Endothelial cell of umbilical vein (primary cell): Measurements from ENCODE around the gene STX8. TPM values are rescaled to one million over a fixed set of nuclear protein-coding genes. Genes with fewer than 3 reads are reported as not detected.
"Not testable (repeated sequence)": the region's sequence is repeated elsewhere in the genome, so short reads cannot be mapped to it uniquely, and the experiment has no call there.

ENCODE experiments used
- BruUV-seq: library from RNA; stranded (reverse); fragments of 400-500 nt; replicated peaks from 2 replicates; lab custom pipeline; 2021; lab: Mats Ljungman, UMichigan
- CTCF ChIA-PET: fragments of 300-600, 350-600 bp; sonication (Branson Sonifier 250); formaldehyde crosslinking; loops from one replicate; lab custom pipeline; 2021; ENCODE audit warnings: antibody characterized with exemption, inconsistent platforms; lab: Charles Lee
- POLR2A ChIA-PET: fragments of 300-600, 350-600 bp; sonication (Branson Sonifier 250); formaldehyde crosslinking; loops from one replicate; lab custom pipeline; 2021; ENCODE audit warnings: antibody characterized with exemption, inconsistent platforms; lab: Charles Lee
- DNase-seq: peaks from one replicate; pipeline ENCODE4 v3.0.0-alpha.2; 2011; ENCODE audit warnings: low read depth, low spot score
- FAIRE-seq: peaks from 2 replicates; lab custom pipeline; 2011; peaks lifted over from hg19 to GRCh38; lab: Jason Lieb, UNC
- H2AFZ ChIP-seq: 2 replicates; pipeline ENCODE4 v1.6.0; 2012; ENCODE audit warnings: low read depth, low read length, control low read depth, inconsistent platforms
- H3K27ac ChIP-seq: 2 replicates; pipeline ENCODE4 v1.5.1; 2011; ENCODE audit warnings: low read depth, mild to moderate bottlenecking, control low read depth, low read length, moderate library complexity; ENCODE audit not compliant: insufficient read depth
- H3K27me3 ChIP-seq, 2 experiments: 2 replicates each; pipeline versions ENCODE4 v1.6.0 to v1.6.1; 2011; ENCODE audit warnings: low read length in 2 of 2, mixed read lengths in 1 of 2; ENCODE audit not compliant: control insufficient read depth in 2 of 2, insufficient read depth in 2 of 2
- H3K36me3 ChIP-seq, 2 experiments: 2 replicates in 1 of 2; 3 replicates in 1 of 2; pipeline ENCODE4 v1.5.1; 2011; ENCODE audit warnings: low read length in 2 of 2, mild to moderate bottlenecking in 1 of 2, moderate library complexity in 1 of 2; ENCODE audit not compliant: control insufficient read depth in 2 of 2, insufficient read depth in 2 of 2; ENCODE audit errors: extremely low read depth in 1 of 2
- H3K4me1 ChIP-seq: 3 replicates; pipeline ENCODE4 v1.5.1; 2011; ENCODE audit warnings: mild to moderate bottlenecking, low read length; ENCODE audit not compliant: control insufficient read depth, insufficient read depth; ENCODE audit errors: extremely low read depth
- H3K4me2 ChIP-seq: 2 replicates; pipeline ENCODE4 v1.6.1; 2011; ENCODE audit warnings: low read length, control low read depth, mixed read lengths; ENCODE audit not compliant: insufficient read depth
- H3K4me3 ChIP-seq, 3 experiments: fragments of 200-600 bp in 1 of 3; sonication (generic), shearing (Covaris generic) in 1 of 3; replicated peaks in 1 of 3; 2 replicates each; pipeline ENCODE4 v1.5.1; 2011 to 2016; ENCODE audit warnings: control low read depth in 3 of 3, low read length in 3 of 3, mild to moderate bottlenecking in 2 of 3, inconsistent platforms in 1 of 3, low read depth in 1 of 3, moderate library complexity in 1 of 3; ENCODE audit not compliant: insufficient read depth in 1 of 3
- H3K79me2 ChIP-seq: 2 replicates; pipeline ENCODE4 v1.6.0; 2012; ENCODE audit warnings: low read length, inconsistent platforms; ENCODE audit not compliant: control insufficient read depth, insufficient read depth
- H3K9ac ChIP-seq: replicated peaks from 2 replicates; pipeline ENCODE3; 2011; ENCODE audit warnings: low read length, control low read depth; ENCODE audit not compliant: insufficient read depth; ENCODE audit errors: extremely low read depth
- H3K9me1 ChIP-seq: replicated peaks from 3 replicates; pipeline ENCODE4 v1.6.0; 2011; ENCODE audit warnings: mild to moderate bottlenecking, low read length; ENCODE audit not compliant: control insufficient read depth, insufficient read depth; ENCODE audit errors: extremely low read depth
- H3K9me3 ChIP-seq: replicated peaks from 2 replicates; pipeline ENCODE4 v1.5.1; 2012; ENCODE audit warnings: low read length, inconsistent platforms; ENCODE audit not compliant: control insufficient read depth, insufficient read depth
- H4K20me1 ChIP-seq: replicated peaks from 2 replicates; pipeline ENCODE3; 2011; ENCODE audit warnings: mild to moderate bottlenecking, low read length; ENCODE audit not compliant: control insufficient read depth, insufficient read depth; ENCODE audit errors: extremely low read depth
- EZH2 ChIP-seq: IDR thresholded peaks from 2 replicates; pipeline ENCODE4 v1.6.1; 2012; ENCODE audit warnings: borderline replicate concordance, low read depth, mild to moderate bottlenecking, moderate library complexity, low read length, inconsistent platforms; ENCODE audit not compliant: severe bottlenecking
- FOS ChIP-seq: IDR thresholded peaks from 2 replicates; pipeline ENCODE4 v1.6.1; 2011; ENCODE audit warnings: mild to moderate bottlenecking, low read length, moderate library complexity, borderline replicate concordance; ENCODE audit not compliant: insufficient read depth
- GATA2 ChIP-seq: IDR thresholded peaks from 2 replicates; pipeline ENCODE4 v1.7.0; 2011; ENCODE audit warnings: low read depth, mild to moderate bottlenecking, moderate library complexity, mixed read lengths, low read length; ENCODE audit not compliant: insufficient read length, insufficient read depth
- JUN ChIP-seq: IDR thresholded peaks from 2 replicates; pipeline ENCODE4 v1.6.1; 2011; ENCODE audit warnings: borderline replicate concordance, low read depth; ENCODE audit not compliant: insufficient read length, insufficient read depth
- MYC ChIP-seq: IDR thresholded peaks from one replicate; pipeline ENCODE4 v1.6.1; 2011; ENCODE audit warnings: mild to moderate bottlenecking, low read depth, low read length
- POLR2A ChIP-seq: IDR thresholded peaks from 2 replicates; pipeline ENCODE4 v1.6.1; 2012; ENCODE audit warnings: low read depth, mild to moderate bottlenecking, control low read depth, low read length
- POLR2AphosphoS5 ChIP-seq: IDR thresholded peaks from 2 replicates; pipeline ENCODE4 v1.6.1; 2012; ENCODE audit warnings: low read depth, mild to moderate bottlenecking, control low read depth, low read length, moderate library complexity; ENCODE audit not compliant: insufficient read depth
- dilution Hi-C: fragments of 300-500 bp; cut with MboI; formaldehyde crosslinking; loops from one replicate; pipeline ENCODE4 v1.15.0; 2019; ENCODE audit warnings: low sequenced_read_pairs; ENCODE audit not compliant: extremely low pct_ligation_motif_present
- intact Hi-C: fragments of 100-400 bp; cut with micrococcal nuclease; formaldehyde crosslinking; loops from one replicate; pipeline ENCODE4 v1.10.0; 2022
- polyA plus RNA-seq, 4 experiments: library from polyadenylated mRNA; depleted of rRNA in 3 of 4; stranded (reverse) in 3 of 4; unstranded in 1 of 4; fragments of >200 nt; gene quantifications; 2 replicates each; pipeline versions ENCODE4 v1.2.1 to v1.2.3, GENCODE V29; 2011 to 2012; ENCODE audit warnings: missing spikeins in 1 of 4
- total RNA-seq: library from RNA; stranded (reverse); gene quantifications from 2 replicates; pipeline ENCODE4 v1.2.3, GENCODE V29; 2021
- TF ChIP-seq, protein P1 (sequence below), 2 donors: IDR thresholded peaks; 1 replicate in 1 of 2; 2 replicates in 1 of 2; pipeline ENCODE4 v1.5.1; 2011; ENCODE audit warnings: low read length in 2 of 2, mild to moderate bottlenecking in 2 of 2, moderate library complexity in 2 of 2, control low read depth in 1 of 2, inconsistent platforms in 1 of 2, low read depth in 1 of 2; ENCODE audit not compliant: insufficient read depth in 1 of 2; ENCODE audit errors: extremely low read depth in 1 of 2
- TF ChIP-seq, protein P2 (sequence below): IDR thresholded peaks from 2 replicates; pipeline ENCODE4 v1.6.1; 2011; ENCODE audit not compliant: insufficient read depth, insufficient read length

STX8 gene
- total and polyA plus RNA-seq, 2 donors (not counting 3 experiments of a cell fraction or from before 2014, with no cell fraction given), result 25.9 to 67.3 TPM

DNA sequence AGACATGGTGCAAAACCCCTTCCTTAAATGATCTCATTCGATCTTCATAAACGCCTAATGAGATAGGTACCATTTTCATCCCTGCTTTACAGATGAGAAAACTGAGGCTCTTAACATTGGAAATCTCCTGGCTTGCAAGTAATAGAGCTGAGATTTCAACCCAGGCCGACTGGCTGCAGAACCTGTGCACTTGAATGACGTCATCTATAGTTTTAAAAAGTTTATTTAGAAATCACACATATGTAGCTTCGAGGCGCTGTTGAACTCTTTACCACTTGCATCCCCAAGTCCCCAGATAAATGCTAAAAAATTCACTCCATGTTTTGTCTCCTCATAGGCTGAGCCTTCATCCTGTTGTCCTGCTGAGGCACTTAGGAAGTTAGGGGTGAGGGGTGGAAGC, 30.8 kb upstream of the STX8 start:
- no peak overlapping the region for H2AFZ ChIP-seq
- TF ChIP-seq, protein P1, sequence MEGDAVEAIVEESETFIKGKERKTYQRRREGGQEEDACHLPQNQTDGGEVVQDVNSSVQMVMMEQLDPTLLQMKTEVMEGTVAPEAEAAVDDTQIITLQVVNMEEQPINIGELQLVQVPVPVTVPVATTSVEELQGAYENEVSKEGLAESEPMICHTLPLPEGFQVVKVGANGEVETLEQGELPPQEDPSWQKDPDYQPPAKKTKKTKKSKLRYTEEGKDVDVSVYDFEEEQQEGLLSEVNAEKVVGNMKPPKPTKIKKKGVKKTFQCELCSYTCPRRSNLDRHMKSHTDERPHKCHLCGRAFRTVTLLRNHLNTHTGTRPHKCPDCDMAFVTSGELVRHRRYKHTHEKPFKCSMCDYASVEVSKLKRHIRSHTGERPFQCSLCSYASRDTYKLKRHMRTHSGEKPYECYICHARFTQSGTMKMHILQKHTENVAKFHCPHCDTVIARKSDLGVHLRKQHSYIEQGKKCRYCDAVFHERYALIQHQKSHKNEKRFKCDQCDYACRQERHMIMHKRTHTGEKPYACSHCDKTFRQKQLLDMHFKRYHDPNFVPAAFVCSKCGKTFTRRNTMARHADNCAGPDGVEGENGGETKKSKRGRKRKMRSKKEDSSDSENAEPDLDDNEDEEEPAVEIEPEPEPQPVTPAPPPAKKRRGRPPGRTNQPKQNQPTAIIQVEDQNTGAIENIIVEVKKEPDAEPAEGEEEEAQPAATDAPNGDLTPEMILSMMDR (IDR thresholded peaks at IDR 0.05; ENCODE audit: extremely low read depth in 1 of 2, insufficient read depth in 1 of 2, low read depth in 1 of 2, low read length in 2 of 2), result no peak
- no peak for TF ChIP-seq EZH2
- no peak for TF ChIP-seq MYC
- TF ChIP-seq GATA2, result no peak
- no peak for TF ChIP-seq FOS
- no peak for TF ChIP-seq POLR2A
- TF ChIP-seq POLR2AphosphoS5, result no peak
- TF ChIP-seq, protein P2, sequence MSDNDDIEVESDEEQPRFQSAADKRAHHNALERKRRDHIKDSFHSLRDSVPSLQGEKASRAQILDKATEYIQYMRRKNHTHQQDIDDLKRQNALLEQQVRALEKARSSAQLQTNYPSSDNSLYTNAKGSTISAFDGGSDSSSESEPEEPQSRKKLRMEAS, result no peak
- TF ChIP-seq JUN, result no peak
- no peaks in the 10 kb centered on the region for H3K4me1 ChIP-seq
- ChIA-PET POLR2A (no interaction called here), CTCF (no interaction called here)
- H3K9me1 ChIP-seq, result no peaks in the 10 kb centered on the region
- FAIRE-seq (no peak), DNase-seq (no peak)
- H3K36me3 ChIP-seq, result no peaks in the 10 kb centered on the region
- H3K9me3 ChIP-seq, result no peaks in the 10 kb centered on the region
- no peak overlapping the region for H3K4me2 ChIP-seq
- BruUV-seq, result no TSS peak
- H3K27me3 ChIP-seq, result no peaks in the 10 kb centered on the region
- no peak overlapping the region for H3K27ac ChIP-seq
- no peak overlapping the region for H3K9ac ChIP-seq
- no peak overlapping the region for H3K4me3 ChIP-seq
- dilution Hi-C loops (no loop called here), intact Hi-C loops (loop anchor here (1.0 kb wide), 1 partner anchor 22 kb away; no protein-coding TSS in a partner anchor)
- H3K79me2 ChIP-seq, result no peaks in the 10 kb centered on the region
- H4K20me1 ChIP-seq, result no peaks in the 10 kb centered on the region

DNA sequence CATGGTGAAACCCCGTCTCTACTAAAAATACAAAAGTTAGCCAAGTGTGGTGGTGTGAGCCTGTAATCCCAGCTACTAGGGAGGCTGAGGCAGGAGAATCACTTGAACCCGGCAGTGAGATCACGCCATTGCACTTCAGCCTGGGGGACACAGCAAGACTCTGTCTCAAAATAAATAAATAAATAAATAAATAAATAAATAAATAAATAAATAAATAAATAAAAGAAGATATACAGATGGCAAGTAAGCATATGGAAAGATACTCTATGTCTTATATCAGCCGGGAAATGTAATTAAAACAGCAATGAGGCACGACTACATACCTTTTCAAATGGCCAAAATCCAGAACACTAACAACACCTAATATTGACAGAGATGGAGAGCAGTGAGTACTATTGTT, 29.0 kb upstream of the STX8 start:
- BruUV-seq, H3K4me2 ChIP-seq, H3K9me1 ChIP-seq, H3K9ac ChIP-seq, intact Hi-C loops, H4K20me1 ChIP-seq, H3K4me1 ChIP-seq, dilution Hi-C loops, POLR2A ChIA-PET, H3K79me2 ChIP-seq, H3K9me3 ChIP-seq, H3K27me3 ChIP-seq, FAIRE-seq, DNase-seq, H3K36me3 ChIP-seq, H3K27ac ChIP-seq, H3K4me3 ChIP-seq, H2AFZ ChIP-seq, CTCF ChIA-PET: not testable (repeated sequence)
